ENCODE data around the gene GRID1. TPM values are rescaled to one million over a fixed set of nuclear protein-coding genes. Genes with fewer than 3 reads are reported as not detected.
A peak's percentile ranks its signal among the peaks of the same experiment; 100 is the strongest.

GRID1 gene
- total RNA-seq, 1 donor from 2014 or later = 0.75 TPM

- H4K20me1 ChIP-seq (ENCODE audit: insufficient read depth, low read length) = no peaks in the 10 kb centered on the region
- no peak overlapping the region for H3K4me2 ChIP-seq (ENCODE audit: low read length)
- peaks cover 6% of the 10 kb centered on the region for H3K27me3 Mint-ChIP-seq (ENCODE audit: low read depth, unreplicated experiment)
Measured at GRCh38 chr10:85794553-85794952, 572.0 kb downstream of the GRID1 start.

GRCh38 chr10:85792533-85792858, 574.1 kb downstream of the GRID1 start:
- Mint-ChIP-seq H3K27ac (ENCODE audit: unreplicated experiment) (no peak overlapping the region), H3K36me3 (ENCODE audit: low read depth, unreplicated experiment) (no peaks in the 10 kb centered on the region), H3K27me3 (ENCODE audit: low read depth, unreplicated experiment) (peaks cover 6% of the 10 kb centered on the region), H3K9me3 (ENCODE audit: unreplicated experiment) (peaks cover 4% of the 10 kb centered on the region), H3K4me3 (ENCODE audit: unreplicated experiment) (no peak overlapping the region), H3K4me1 (ENCODE audit: low read depth, unreplicated experiment) (no peaks in the 10 kb centered on the region)
- Histone ChIP-seq H3K4me2 (ENCODE audit: low read length) (no peak overlapping the region), H3K9me3 (ENCODE audit: insufficient read depth, low read depth, low read length) (no peaks in the 10 kb centered on the region), H3K9ac (ENCODE audit: low read length) (no peak overlapping the region), H3K27me3 (ENCODE audit: insufficient read depth, low read length) (no peaks in the 10 kb centered on the region), H3K27ac (ENCODE audit: low read depth, low read length) (no peak overlapping the region), H2AFZ (ENCODE audit: low read depth, low read length) (no peak overlapping the region), H3K36me3 (ENCODE audit: insufficient read depth, low read length) (no peaks in the 10 kb centered on the region), H3K4me1 (ENCODE audit: insufficient read depth, low read length) (no peaks in the 10 kb centered on the region), H4K20me1 (ENCODE audit: insufficient read depth, low read length) (no peaks in the 10 kb centered on the region), H3K4me3 (ENCODE audit: insufficient read depth, low read depth, low read length) (no peak overlapping the region), H3K79me2 (ENCODE audit: insufficient read depth, low read length) (no peaks in the 10 kb centered on the region)
- no peak for FAIRE-seq
- no peak for DNase-seq (ENCODE audit: low read depth)
- TF ChIP-seq CTCF (IDR thresholded peaks at IDR 0.05; ENCODE audit: insufficient read depth, low read depth, low read length) (no peak), EZH2 (IDR thresholded peaks at IDR 0.05; ENCODE audit: insufficient read depth, low read length) (no peak)

More at GRCh38 chr10:85794553-85794952, 572.0 kb downstream of the GRID1 start:
- no peak overlapping the region for H2AFZ ChIP-seq (ENCODE audit: low read depth, low read length)
- H3K36me3 ChIP-seq (ENCODE audit: insufficient read depth, low read length) = no peaks in the 10 kb centered on the region
- no peaks in the 10 kb centered on the region for H3K9me3 ChIP-seq (ENCODE audit: insufficient read depth, low read depth, low read length)
- peaks cover 4% of the 10 kb centered on the region for H3K9me3 Mint-ChIP-seq (ENCODE audit: unreplicated experiment)
- no peaks in the 10 kb centered on the region for H3K36me3 Mint-ChIP-seq (ENCODE audit: low read depth, unreplicated experiment)
- no peaks in the 10 kb centered on the region for H3K79me2 ChIP-seq (ENCODE audit: insufficient read depth, low read length)
- H3K27ac Mint-ChIP-seq (ENCODE audit: unreplicated experiment) = no peak overlapping the region
- H3K9ac ChIP-seq (ENCODE audit: low read length) = no peak overlapping the region
- FAIRE-seq (no peak), DNase-seq (ENCODE audit: low read depth) (no peak)
- H3K4me1 ChIP-seq (ENCODE audit: insufficient read depth, low read length) = no peaks in the 10 kb centered on the region
- no peaks in the 10 kb centered on the region for H3K27me3 ChIP-seq (ENCODE audit: insufficient read depth, low read length)
- H3K4me1 Mint-ChIP-seq (ENCODE audit: low read depth, unreplicated experiment) = no peaks in the 10 kb centered on the region
- H3K27ac ChIP-seq (ENCODE audit: low read depth, low read length) = no peak overlapping the region
- H3K4me3 Mint-ChIP-seq (ENCODE audit: unreplicated experiment) = no peak overlapping the region
- H3K4me3 ChIP-seq (ENCODE audit: insufficient read depth, low read depth, low read length) = no peak overlapping the region
- TF ChIP-seq EZH2 (IDR thresholded peaks at IDR 0.05; ENCODE audit: insufficient read depth, low read length) (no peak), CTCF (IDR thresholded peaks at IDR 0.05; ENCODE audit: insufficient read depth, low read depth, low read length) (no peak)

DNA sequence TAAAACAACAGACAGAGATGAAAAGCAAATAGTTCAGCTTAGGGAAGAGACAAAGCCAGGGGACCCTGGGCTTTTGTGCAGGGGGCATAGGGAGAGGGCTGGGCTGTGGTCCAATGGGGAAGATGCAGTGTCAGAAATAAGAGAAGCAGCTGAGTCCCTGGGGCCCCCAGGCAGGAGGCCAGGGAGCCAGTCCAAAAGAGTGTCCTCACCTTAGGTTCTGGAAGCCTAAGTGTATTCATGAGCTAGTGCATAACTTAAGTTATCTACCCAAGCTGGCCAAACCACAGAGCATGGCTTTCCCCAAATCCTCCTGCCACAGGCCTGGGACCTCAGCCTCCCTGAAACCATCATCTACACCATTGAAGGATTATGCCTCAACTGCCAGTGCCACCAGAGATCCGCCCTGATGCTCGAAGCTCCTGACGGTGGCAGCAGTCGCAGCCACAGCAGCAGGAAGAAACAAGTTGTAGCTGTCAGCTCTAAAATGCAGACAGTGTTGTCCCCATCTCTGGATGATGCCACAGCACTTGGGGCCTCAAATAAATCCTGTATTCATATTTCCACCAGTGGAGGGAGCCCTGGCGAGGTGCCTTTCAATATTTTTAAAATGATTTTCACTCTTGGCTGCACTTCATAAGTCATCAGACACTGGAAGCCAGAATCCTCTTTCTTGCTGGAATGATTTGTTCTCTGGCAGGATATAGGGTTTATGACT, 574.6 kb downstream of the GRID1 start:
- Histone ChIP-seq H4K20me1 (ENCODE audit: insufficient read depth, low read length) (no peaks in the 10 kb centered on the region), H3K4me2 (ENCODE audit: low read length) (no peak overlapping the region), H3K36me3 (ENCODE audit: insufficient read depth, low read length) (no peaks in the 10 kb centered on the region), H3K27ac (ENCODE audit: low read depth, low read length) (no peak overlapping the region), H3K9me3 (ENCODE audit: insufficient read depth, low read depth, low read length) (no peaks in the 10 kb centered on the region), H2AFZ (ENCODE audit: low read depth, low read length) (no peak overlapping the region), H3K4me3 (ENCODE audit: insufficient read depth, low read depth, low read length) (no peak overlapping the region), H3K9ac (ENCODE audit: low read length) (no peak overlapping the region), H3K79me2 (ENCODE audit: insufficient read depth, low read length) (no peaks in the 10 kb centered on the region), H3K27me3 (ENCODE audit: insufficient read depth, low read length) (no peaks in the 10 kb centered on the region), H3K4me1 (ENCODE audit: insufficient read depth, low read length) (no peaks in the 10 kb centered on the region)
- peaks cover 6% of the 10 kb centered on the region for H3K27me3 Mint-ChIP-seq (ENCODE audit: low read depth, unreplicated experiment)
- H3K9me3 Mint-ChIP-seq (ENCODE audit: unreplicated experiment) = peaks cover 4% of the 10 kb centered on the region
- no peaks in the 10 kb centered on the region for H3K36me3 Mint-ChIP-seq (ENCODE audit: low read depth, unreplicated experiment)
- H3K4me3 Mint-ChIP-seq (ENCODE audit: unreplicated experiment) = no peak overlapping the region
- no peak overlapping the region for H3K27ac Mint-ChIP-seq (ENCODE audit: unreplicated experiment)
- H3K4me1 Mint-ChIP-seq (ENCODE audit: low read depth, unreplicated experiment) = no peaks in the 10 kb centered on the region
- no peak for TF ChIP-seq EZH2 (IDR thresholded peaks at IDR 0.05; ENCODE audit: insufficient read depth, low read length)
- TF ChIP-seq CTCF (IDR thresholded peaks at IDR 0.05; ENCODE audit: insufficient read depth, low read depth, low read length) = peak; percentile 20
- FAIRE-seq = no peak
- no peak for DNase-seq (ENCODE audit: low read depth)
